ENCODE results near the gene TNS4.

- TF ChIP-seq CTCF (IDR thresholded peaks at IDR 0.05) (no peak), POLR2A (IDR thresholded peaks at IDR 0.05) (no peak)
These were observed 32.5 kb upstream of the TNS4 start for GRCh38 chr17:40533896-40534295.

All from esophagus squamous epithelium (tissue), 4 donors.